HepG2 (cell line): ENCODE data around the gene AGGF1. TPM values are rescaled to one million over a fixed set of nuclear protein-coding genes. Genes with fewer than 3 reads are reported as not detected.
"Not testable (repeated sequence)": the region's sequence is repeated elsewhere in the genome, so short reads cannot be mapped to it uniquely, and the experiment has no call there.

Source experiments
- ATAC-seq: fragments of 200-7000 bp; cut with Tn5 transposase; 3 replicates; pipeline ENCODE4 v1.9.1; 2020; ENCODE audit warnings: mild to moderate bottlenecking, moderate library complexity
- BruUV-seq: library from RNA; stranded (reverse); fragments of 400-500 nt; replicated peaks from 2 replicates; lab custom pipeline; 2021; lab: Mats Ljungman, UMichigan
- CTCF ChIA-PET: fragments of 300-600 bp; formaldehyde crosslinking; extraction: SDS; loops from one replicate; lab custom pipeline; 2021; ENCODE audit warnings: low total read pairs, inconsistent platforms, low intra/inter-chr PET ratio; lab: Yijun Ruan, JAX
- POLR2A ChIA-PET: fragments of 350-600 bp; sonication (Branson Sonifier 250); formaldehyde crosslinking; loops from one replicate; lab custom pipeline; 2020; ENCODE audit warnings: antibody characterized with exemption, inconsistent platforms; lab: Yijun Ruan, JAX
- DNase-seq: peaks from one replicate; pipeline ENCODE4 v3.0.0-alpha.2; 2015; ENCODE audit warnings: low spot score
- FAIRE-seq: peaks from 3 replicates; lab custom pipeline; 2011; peaks lifted over from hg19 to GRCh38; lab: Jason Lieb, UNC
- H2AFZ ChIP-seq: one replicate; pipeline ENCODE4 v1.6.1; 2011; ENCODE audit warnings: low read length, inconsistent platforms
- H3K27ac ChIP-seq: fragments of 300-600 bp; 3 replicates; pipeline ENCODE4 v1.8.0; 2011; ENCODE audit warnings: mixed run types, mild to moderate bottlenecking, mixed read lengths, low read length, inconsistent platforms; ENCODE audit not compliant: insufficient read depth; ENCODE audit errors: extremely low read length
- H3K27me3 ChIP-seq, 2 experiments: fragments of 200-600 bp in 1 of 2; 2 replicates in 1 of 2; 3 replicates in 1 of 2; pipeline versions ENCODE4 v1.6.0 to v1.8.0; 2011; ENCODE audit warnings: low read length in 2 of 2, mild to moderate bottlenecking in 2 of 2, moderate library complexity in 2 of 2, inconsistent platforms in 1 of 2; ENCODE audit not compliant: insufficient read depth in 2 of 2, control insufficient read depth in 1 of 2
- H3K36me3 ChIP-seq, 2 experiments: fragments of 200-600 bp in 1 of 2; replicated peaks in 1 of 2; 2 replicates in 1 of 2; 3 replicates in 1 of 2; pipeline versions ENCODE4 v1.5.1 to v1.8.0; 2011; ENCODE audit warnings: low read length in 2 of 2, inconsistent platforms in 1 of 2; ENCODE audit not compliant: insufficient read depth in 2 of 2, control insufficient read depth in 1 of 2
- H3K4me1 ChIP-seq: 2 replicates; pipeline ENCODE4 v1.5.1; 2012; ENCODE audit warnings: low read length, inconsistent platforms; ENCODE audit not compliant: insufficient read depth
- H3K4me2 ChIP-seq: 2 replicates; pipeline ENCODE4 v1.6.0; 2011; ENCODE audit warnings: low read depth, low read length, inconsistent platforms
- H3K4me3 ChIP-seq, 3 experiments: fragments of 200-600 bp in 1 of 3; sonication (generic), shearing (Covaris generic) in 1 of 3; replicated peaks in 1 of 3; 2 replicates each; pipeline ENCODE4 v1.5.1; 2011 to 2016; ENCODE audit warnings: low read length in 3 of 3, inconsistent platforms in 2 of 3, low read depth in 2 of 3, mild to moderate bottlenecking in 2 of 3, control low read depth in 1 of 3, mixed read lengths in 1 of 3; ENCODE audit not compliant: insufficient read depth in 1 of 3
- H3K79me2 ChIP-seq: one replicate; pipeline ENCODE4 v1.6.1; 2011; ENCODE audit warnings: low read length, inconsistent platforms; ENCODE audit not compliant: insufficient read depth
- H3K9ac ChIP-seq: 2 replicates; pipeline ENCODE4 v1.6.0; 2011; ENCODE audit warnings: mild to moderate bottlenecking, low read depth, low read length, inconsistent platforms; ENCODE audit not compliant: insufficient read depth
- H3K9me3 ChIP-seq: 2 replicates; pipeline ENCODE4 v1.5.1; 2012; ENCODE audit warnings: mild to moderate bottlenecking, low read length
- H4K20me1 ChIP-seq: 2 replicates; pipeline ENCODE4 v1.6.0; 2011; ENCODE audit warnings: inconsistent platforms, mild to moderate bottlenecking, low read length, moderate library complexity; ENCODE audit not compliant: insufficient read depth
- CBFB ChIP-seq: sonication (generic); formaldehyde crosslinking; IDR thresholded peaks from 2 replicates; pipeline ENCODE4 v1.4.0; 2020; ENCODE audit warnings: missing genetic modification reagents
- MLLT10 ChIP-seq: sonication (generic); formaldehyde crosslinking; IDR thresholded peaks from 2 replicates; pipeline ENCODE4 v1.4.0; 2020; ENCODE audit warnings: missing genetic modification reagents
- PRPF4 ChIP-seq: fragments of 200-400 bp; formaldehyde crosslinking; IDR thresholded peaks from 2 replicates; pipeline ENCODE4 v1.6.1; 2016; ENCODE audit warnings: low read length, low read depth; ENCODE audit not compliant: poor library complexity, severe bottlenecking
- RAD51 ChIP-seq: fragments of 450-650 bp; IDR thresholded peaks from 2 replicates; pipeline ENCODE4 v1.6.1; 2016; ENCODE audit warnings: borderline replicate concordance
- SMAD1 ChIP-seq: sonication (generic); formaldehyde crosslinking; IDR thresholded peaks from 2 replicates; pipeline ENCODE4 v1.4.0; 2020; ENCODE audit warnings: missing genetic modification reagents, low read depth, mild to moderate bottlenecking, borderline replicate concordance
- WGBS: methylation state at CpG from one replicate; pipeline ENCODE4 v1.1.6; 2017; ENCODE audit warnings: low lambda C conversion rate; 5-methylcytosine and 5-hydroxymethylcytosine counted together
- in situ Hi-C: cut with HindIII; loops from 2 replicates; pipeline ENCODE4 v1.10.0; 2017; ENCODE audit warnings: low pct_unique_long_range_greater_than_20kb; ENCODE audit not compliant: extremely low pct_ligation_motif_present
- intact Hi-C: fragments of 100-400 bp; cut with micrococcal nuclease; formaldehyde crosslinking; loops from one replicate; pipeline ENCODE4 v1.10.0; 2022; ENCODE audit not compliant: unreplicated experiment
- polyA plus RNA-seq, 8 experiments: library from polyadenylated mRNA; depleted of rRNA in 3 of 8; stranded (reverse) in 7 of 8; unstranded in 1 of 8; fragments of >200 nt; fragmentation: Illumina TruSeq in 4 of 8; extraction: Trizol in 4 of 8; gene quantifications; 2 replicates each; pipeline versions ENCODE4 v1.2.1 to v1.2.3, GENCODE V29; 2011 to 2016; ENCODE audit warnings: low read depth in 4 of 8, missing spikeins in 1 of 8, mixed read lengths in 1 of 8; ENCODE audit not compliant: insufficient read depth in 1 of 8
- total RNA-seq, 5 experiments: library from RNA; depleted of rRNA; stranded (reverse); fragments of >200 nt; fragmentation: Illumina TruSeq; extraction: Trizol; gene quantifications; 2 replicates each; pipeline ENCODE4 v1.2.3, GENCODE V29; 2016; ENCODE audit warnings: low read depth in 1 of 5

Gene AGGF1
- total and polyA plus RNA-seq, 2 of the 13 experiments (the other 11 are each of a cell fraction or from before 2014, with no cell fraction given): 12.9 to 15.5 TPM

GRCh38 chr5:76990899-76991459 lies 39.2 kb upstream of the AGGF1 start:
- TF ChIP-seq PRPF4 (no peak), RAD51 (no peak), SMAD1 (CRISPR knock-in tag) (no peak), CBFB (CRISPR knock-in tag) (no peak), MLLT10 (CRISPR knock-in tag) (no peak)
- Histone ChIP-seq H3K79me2 (no peaks in the 10 kb centered on the region), H3K36me3 (no peaks in the 10 kb centered on the region), H2AFZ (no peak overlapping the region), H3K4me3 (no peak overlapping the region), H3K9me3 (no peaks in the 10 kb centered on the region), H3K4me1 (no peaks in the 10 kb centered on the region), H3K4me2 (no peak overlapping the region), H3K9ac (no peak overlapping the region), H3K27me3 (peaks cover 0 to 5% of the 10 kb centered on the region in 2 experiments; a peak in 1 of 5 replicates), H4K20me1 (no peaks in the 10 kb centered on the region), H3K27ac (no peak overlapping the region)
- in situ Hi-C loops: no loop called here
- DNase-seq: no peak
- no peak for FAIRE-seq
- BruUV-seq: no TSS peak
- POLR2A ChIA-PET: no interaction called here
- ATAC-seq: no peak
- WGBS: 16% methylated on average over 5 of the region's 5 CpGs
- intact Hi-C loops: no loop called here
- CTCF ChIA-PET: no interaction called here

DNA sequence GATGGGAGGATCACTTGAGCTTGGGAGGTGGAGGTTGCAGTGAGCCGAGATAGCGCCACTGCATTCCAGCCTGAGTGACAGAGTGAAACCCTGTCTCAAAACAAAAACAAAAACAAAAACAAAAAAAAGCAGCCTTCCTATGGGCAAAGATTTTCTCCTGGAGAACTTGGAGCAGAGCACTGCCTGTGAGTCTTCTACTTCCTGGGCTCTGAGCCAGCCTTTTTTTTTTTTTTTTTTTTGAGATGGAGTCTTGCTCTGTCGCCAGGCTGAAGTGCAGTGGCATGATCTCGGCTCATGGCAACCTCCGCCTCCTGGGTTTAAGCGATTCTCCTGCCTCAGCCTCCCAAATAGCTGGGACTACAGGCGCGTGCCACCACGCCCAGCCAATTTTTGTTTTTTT lies 36.8 kb upstream of the AGGF1 start:
- ATAC-seq, H3K27ac ChIP-seq, H3K4me2 ChIP-seq, H3K4me1 ChIP-seq, H3K9ac ChIP-seq, H3K36me3 ChIP-seq, POLR2A ChIA-PET, FAIRE-seq, H2AFZ ChIP-seq, DNase-seq, intact Hi-C loops, H4K20me1 ChIP-seq, H3K27me3 ChIP-seq, BruUV-seq, H3K4me3 ChIP-seq, in situ Hi-C loops, CTCF ChIA-PET, H3K9me3 ChIP-seq, H3K79me2 ChIP-seq: not testable (repeated sequence)
- WGBS: 69% methylated on average over 9 of the region's 9 CpGs
